Natural killer cell (primary cell): ENCODE measurements around the gene VPS13D. TPM values are rescaled to one million over a fixed set of nuclear protein-coding genes. Genes with fewer than 3 reads are reported as not detected.
A peak's percentile ranks its signal among the peaks of the same experiment; 100 is the strongest.

Experiments
- ATAC-seq, 3 donors: fragments of 150-1000 bp in 2 of 3; fragments of 200-7000 bp in 1 of 3; cut with Tn5 transposase; 1 replicate in 1 of 3; 2 replicates in 2 of 3; pipeline ENCODE4 v1.10.0; 2021; ENCODE audit warnings: mild to moderate bottlenecking in 2 of 3, moderate library complexity in 2 of 3
- DNase-seq, 2 donors: peaks; one replicate each; pipeline versions ENCODE4 v3.0.0 to v3.0.0-alpha.2; 2013 to 2021; ENCODE audit warnings: mixed read lengths in 1 of 2
- H3K27ac ChIP-seq: one replicate; pipeline ENCODE4 v1.5.1; 2013; ENCODE audit warnings: mild to moderate bottlenecking, low read length
- H3K27me3 ChIP-seq: one replicate; pipeline ENCODE4 v1.6.1; 2013; ENCODE audit warnings: low read length; ENCODE audit not compliant: control insufficient read depth, insufficient read depth
- H3K36me3 ChIP-seq: one replicate; pipeline ENCODE4 v1.6.1; 2013; ENCODE audit warnings: low read length; ENCODE audit not compliant: control insufficient read depth, insufficient read depth
- H3K4me1 ChIP-seq: one replicate; pipeline ENCODE4 v1.6.1; 2013; ENCODE audit warnings: low read length; ENCODE audit not compliant: control insufficient read depth, insufficient read depth
- H3K4me3 ChIP-seq: one replicate; pipeline ENCODE4 v1.5.1; 2013; ENCODE audit warnings: low read length
- H3K9me3 ChIP-seq: one replicate; pipeline ENCODE4 v1.6.1; 2013; ENCODE audit warnings: low read length; ENCODE audit not compliant: control insufficient read depth, insufficient read depth
- H3K27ac Mint-ChIP-seq, 2 donors: one replicate each; pipeline ENCODE4 v1.8.0; 2022; ENCODE audit warnings: mild to moderate bottlenecking in 2 of 2, mixed read lengths in 2 of 2, moderate library complexity in 1 of 2
- H3K27me3 Mint-ChIP-seq, 2 donors: one replicate each; pipeline ENCODE4 v1.8.0; 2022; ENCODE audit warnings: low read depth in 2 of 2, mixed read lengths in 2 of 2
- H3K36me3 Mint-ChIP-seq: one replicate; pipeline ENCODE4 v1.8.0; 2022; ENCODE audit warnings: mixed read lengths
- H3K4me1 Mint-ChIP-seq, 2 donors: one replicate each; pipeline ENCODE4 v1.8.0; 2022; ENCODE audit warnings: mixed read lengths in 2 of 2
- H3K4me3 Mint-ChIP-seq: one replicate; pipeline ENCODE4 v1.8.0; 2022; ENCODE audit warnings: mild to moderate bottlenecking, moderate library complexity, mixed read lengths
- H3K9me3 Mint-ChIP-seq, 2 donors: one replicate each; pipeline ENCODE4 v1.8.0; 2022; ENCODE audit warnings: mixed read lengths in 2 of 2
- WGBS: methylation state at CpG from one replicate; pipeline ENCODE4 v1.1.7; 2013; ENCODE audit warnings: missing lambda C conversion rate; ENCODE audit not compliant: insufficient coverage; 5-methylcytosine and 5-hydroxymethylcytosine counted together
- intact Hi-C: fragments of 100-400 bp; cut with micrococcal nuclease; formaldehyde crosslinking; loops from one replicate; pipeline ENCODE4 v1.14.2; 2022
- total RNA-seq, 4 donors: library from RNA; stranded (reverse); fragments of 120-200 nt in 1 of 4; gene quantifications; one replicate each; pipeline versions ENCODE4 v1.2.3 to v1.2.4, GENCODE V29; 2013 to 2022
- TF ChIP-seq, protein P1 (sequence below): fragments of 200-600 bp; IDR thresholded peaks from one replicate; pipeline ENCODE4 v1.8.0; 2022; ENCODE audit warnings: antibody characterized with exemption

VPS13D gene
- total RNA-seq, 3 donors from 2014 or later (not counting 1 experiment from before 2014, with no cell fraction given), result 66.3 to 94.0 (median 81.7) TPM

DNA sequence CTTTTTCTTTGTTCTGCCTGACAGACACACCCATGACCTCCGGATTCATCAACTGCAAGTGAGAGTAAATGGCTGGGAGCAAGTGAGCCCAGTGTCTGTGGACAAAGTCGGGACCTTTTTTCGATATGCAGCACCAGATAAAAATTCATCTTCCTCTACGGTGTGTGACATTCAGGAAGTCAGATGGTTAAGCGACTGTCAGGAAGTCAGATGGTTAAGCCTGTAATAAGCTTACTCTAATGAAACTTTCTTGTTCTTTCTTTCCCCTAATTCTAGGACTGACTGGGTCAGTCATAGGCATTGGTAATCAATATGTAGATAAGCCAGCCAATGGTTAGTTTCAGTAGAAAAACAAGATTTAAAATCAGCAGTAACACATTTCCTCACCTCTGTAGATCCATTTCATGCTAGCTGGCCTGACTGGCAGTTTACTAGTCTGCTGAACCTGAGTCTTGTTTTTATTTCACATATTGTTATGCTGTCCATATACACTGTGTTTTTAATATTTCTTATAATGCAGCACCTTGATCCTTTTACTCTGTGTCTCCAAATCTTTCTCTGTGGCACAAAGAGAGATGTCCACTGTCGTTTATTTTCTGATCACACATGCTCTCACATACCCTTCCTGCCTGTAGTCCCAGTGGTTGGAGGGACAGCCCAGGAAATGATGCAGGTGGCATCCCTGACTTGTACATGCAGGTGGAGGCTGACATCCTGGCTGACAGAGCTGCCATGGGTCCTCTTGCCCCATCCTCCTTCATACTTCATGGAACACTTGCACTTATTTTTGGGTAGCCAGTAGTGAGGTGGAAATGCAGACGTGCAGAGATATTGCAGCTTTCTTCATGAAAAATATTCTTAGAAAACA is 115.8 kb downstream of the VPS13D start:
- Mint-ChIP-seq H3K9me3 (no peaks in the 10 kb centered on the region), H3K36me3 (peaks cover 35% of the 10 kb centered on the region), H3K4me3 (peak overlapping the region; percentile 83), H3K27me3 (no peaks in the 10 kb centered on the region), H3K4me1 (peaks cover 36 to 39% of the 10 kb centered on the region in 2 donors), H3K27ac (peak overlapping the region; percentile 82 to 87)
- WGBS, result 10% methylated on average over 6 of the region's 7 CpGs
- TF ChIP-seq, protein P1, sequence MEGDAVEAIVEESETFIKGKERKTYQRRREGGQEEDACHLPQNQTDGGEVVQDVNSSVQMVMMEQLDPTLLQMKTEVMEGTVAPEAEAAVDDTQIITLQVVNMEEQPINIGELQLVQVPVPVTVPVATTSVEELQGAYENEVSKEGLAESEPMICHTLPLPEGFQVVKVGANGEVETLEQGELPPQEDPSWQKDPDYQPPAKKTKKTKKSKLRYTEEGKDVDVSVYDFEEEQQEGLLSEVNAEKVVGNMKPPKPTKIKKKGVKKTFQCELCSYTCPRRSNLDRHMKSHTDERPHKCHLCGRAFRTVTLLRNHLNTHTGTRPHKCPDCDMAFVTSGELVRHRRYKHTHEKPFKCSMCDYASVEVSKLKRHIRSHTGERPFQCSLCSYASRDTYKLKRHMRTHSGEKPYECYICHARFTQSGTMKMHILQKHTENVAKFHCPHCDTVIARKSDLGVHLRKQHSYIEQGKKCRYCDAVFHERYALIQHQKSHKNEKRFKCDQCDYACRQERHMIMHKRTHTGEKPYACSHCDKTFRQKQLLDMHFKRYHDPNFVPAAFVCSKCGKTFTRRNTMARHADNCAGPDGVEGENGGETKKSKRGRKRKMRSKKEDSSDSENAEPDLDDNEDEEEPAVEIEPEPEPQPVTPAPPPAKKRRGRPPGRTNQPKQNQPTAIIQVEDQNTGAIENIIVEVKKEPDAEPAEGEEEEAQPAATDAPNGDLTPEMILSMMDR, result no peak
- Histone ChIP-seq H3K4me1 (peaks cover 22% of the 10 kb centered on the region), H3K4me3 (no peak overlapping the region), H3K27ac (peak overlapping the region; percentile 61), H3K36me3 (peaks cover 58% of the 10 kb centered on the region), H3K27me3 (no peaks in the 10 kb centered on the region), H3K9me3 (no peaks in the 10 kb centered on the region)
- peak in 1 of 2 donors; percentile 45 for DNase-seq
- peak; percentile 76 to 84 (median 80) for ATAC-seq
- intact Hi-C loops, result no loop called here

- WGBS, result 100% methylated on average over 1 of the region's 5 CpGs
- DNase-seq (no peak), ATAC-seq (no peak)
- H3K4me1 Mint-ChIP-seq, result peaks cover 26 to 29% of the 10 kb centered on the region in 2 donors
- peaks cover 18% of the 10 kb centered on the region for H3K4me1 ChIP-seq
- no peaks in the 10 kb centered on the region for H3K27me3 ChIP-seq
- no peaks in the 10 kb centered on the region for H3K27me3 Mint-ChIP-seq
- no peaks in the 10 kb centered on the region for H3K9me3 ChIP-seq
- H3K36me3 Mint-ChIP-seq, result peaks cover 39% of the 10 kb centered on the region
- H3K4me3 Mint-ChIP-seq, result no peak overlapping the region
- intact Hi-C loops, result no loop called here
- H3K27ac Mint-ChIP-seq, result peak overlapping the region; percentile 82 to 87
- H3K4me3 ChIP-seq, result no peak overlapping the region
- peaks cover 63% of the 10 kb centered on the region for H3K36me3 ChIP-seq
- TF ChIP-seq, protein P1, result no peak
- no peaks in the 10 kb centered on the region for H3K9me3 Mint-ChIP-seq
- H3K27ac ChIP-seq, result no peak overlapping the region
These were observed 116.8 kb downstream of the VPS13D start for GRCh38 chr1:12346483-12347151.

DNA sequence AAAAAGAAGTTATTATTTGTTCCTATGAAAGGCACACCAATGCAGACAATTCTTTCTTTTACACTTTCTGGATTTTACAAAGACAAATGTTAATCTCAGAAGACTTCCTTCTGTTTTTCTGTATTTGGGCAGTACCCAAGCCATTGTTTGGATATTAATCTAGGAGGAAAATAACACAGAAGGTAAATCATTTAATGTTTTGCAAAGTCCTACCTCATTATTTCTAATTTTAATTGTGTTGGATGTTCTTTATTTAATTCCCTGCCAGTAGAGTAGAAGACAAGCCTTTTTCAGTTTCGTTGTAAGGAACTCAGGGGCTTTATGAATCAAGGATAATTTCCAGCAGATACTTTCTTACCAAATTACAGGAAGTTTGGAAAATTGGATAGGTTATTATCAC is 118.3 kb downstream of the VPS13D start:
- intact Hi-C loops, result no loop called here
- no peaks in the 10 kb centered on the region for H3K27me3 ChIP-seq
- DNase-seq (no peak), ATAC-seq (no peak)
- Mint-ChIP-seq H3K36me3 (peaks cover 31% of the 10 kb centered on the region), H3K27me3 (no peaks in the 10 kb centered on the region), H3K4me1 (peaks cover 20 to 21% of the 10 kb centered on the region in 2 donors), H3K27ac (no peak overlapping the region), H3K9me3 (no peaks in the 10 kb centered on the region), H3K4me3 (no peak overlapping the region)
- no peaks in the 10 kb centered on the region for H3K9me3 ChIP-seq
- WGBS, result no CpG with 5 or more reads among the region's 1 CpG
- no peak overlapping the region for H3K4me3 ChIP-seq
- peaks cover 54% of the 10 kb centered on the region for H3K36me3 ChIP-seq
- no peak overlapping the region for H3K27ac ChIP-seq
- peaks cover 16% of the 10 kb centered on the region for H3K4me1 ChIP-seq
- TF ChIP-seq, protein P1, result no peak
